HEK293 (cell line): Measurements from ENCODE around the gene ABLIM3.

ENCODE experiments used
- CTCF ChIA-PET: fragments of 350-600 bp; formaldehyde crosslinking; extraction: SDS; loops from one replicate; lab custom pipeline; 2021; ENCODE audit warnings: antibody characterized with exemption; lab: Yijun Ruan, JAX
- POLR2A ChIA-PET: fragments of 300-600 bp; formaldehyde crosslinking; extraction: SDS; loops from one replicate; lab custom pipeline; 2020; ENCODE audit warnings: antibody characterized with exemption, inconsistent platforms; lab: Yijun Ruan, JAX
- H3K27ac ChIP-seq: fragments of 200-500 bp; sonication (Bioruptor generic); 2 replicates; pipeline ENCODE4 v1.5.1; 2014; ENCODE audit warnings: low read depth, low read length, control low read depth, inconsistent platforms; ENCODE audit errors: extremely low read depth
- H3K36me3 ChIP-seq, 2 experiments: fragments of 200-500 bp in 1 of 2; sonication (Bioruptor generic) in 1 of 2; 1 replicate in 1 of 2; 2 replicates in 1 of 2; pipeline ENCODE4 v1.5.1; 2014 to 2017; ENCODE audit warnings: inconsistent platforms in 2 of 2, low read length in 2 of 2; ENCODE audit not compliant: control insufficient read depth in 2 of 2, insufficient read depth in 1 of 2
- H3K4me1 ChIP-seq: fragments of 200-500 bp; sonication (Bioruptor generic); 2 replicates; pipeline ENCODE4 v1.5.1; 2014; ENCODE audit warnings: mild to moderate bottlenecking, low read length, inconsistent platforms; ENCODE audit not compliant: control insufficient read depth, insufficient read depth
- H3K4me3 ChIP-seq: 2 replicates; pipeline ENCODE4 v1.5.1; 2011; ENCODE audit warnings: low read depth, mild to moderate bottlenecking, control low read depth, low read length, moderate library complexity
- H3K9me3 ChIP-seq: fragments of 200-500 bp; sonication (Bioruptor generic); 2 replicates; pipeline ENCODE4 v1.5.1; 2014; ENCODE audit warnings: low read depth, low read length, inconsistent platforms; ENCODE audit not compliant: control insufficient read depth, insufficient read depth
- FEZF1 ChIP-seq: fragments of 450-650 bp; formaldehyde crosslinking; IDR thresholded peaks from 2 replicates; pipeline ENCODE4 v1.5.1; 2016; ENCODE audit warnings: missing biosample characterization, missing genetic modification characterization
- HOXA7 ChIP-seq: sonication (generic); formaldehyde crosslinking; IDR thresholded peaks from 2 replicates; pipeline ENCODE4 v1.8.1; 2022; ENCODE audit warnings: missing genetic modification reagents, borderline replicate concordance
- HOXD13 ChIP-seq: sonication (generic); formaldehyde crosslinking; IDR thresholded peaks from 2 replicates; pipeline ENCODE4 v1.8.0; 2022; ENCODE audit warnings: missing genetic modification reagents, borderline replicate concordance
- MZF1 ChIP-seq: fragments of 450-650 bp; formaldehyde crosslinking; IDR thresholded peaks from 2 replicates; pipeline ENCODE4 v1.5.1; 2017; ENCODE audit warnings: missing biosample characterization, missing genetic modification characterization, borderline replicate concordance
- PRDM1 ChIP-seq: fragments of 450-650 bp; formaldehyde crosslinking; IDR thresholded peaks from 2 replicates; pipeline ENCODE4; 2016; ENCODE audit warnings: missing biosample characterization, missing genetic modification characterization
- SP7 ChIP-seq: fragments of 450-650 bp; formaldehyde crosslinking; IDR thresholded peaks from 2 replicates; pipeline ENCODE4 v1.5.1; 2016; ENCODE audit warnings: missing biosample characterization, missing genetic modification characterization
- ZBTB8A ChIP-seq: fragments of 450-650 bp; formaldehyde crosslinking; IDR thresholded peaks from 2 replicates; pipeline ENCODE4 v1.5.1; 2016; ENCODE audit warnings: missing biosample characterization, missing genetic modification characterization
- ZNF157 ChIP-seq: fragments of 450-650 bp; formaldehyde crosslinking; IDR thresholded peaks from 2 replicates; pipeline ENCODE4 v1.5.1; 2016; ENCODE audit warnings: missing biosample characterization, missing genetic modification characterization
- ZNF23 ChIP-seq: fragments of 450-650 bp; formaldehyde crosslinking; IDR thresholded peaks from 2 replicates; pipeline ENCODE4 v1.5.1; 2016; ENCODE audit warnings: missing biosample characterization, missing genetic modification characterization, borderline replicate concordance
- ZNF24 ChIP-seq: fragments of 450-650 bp; formaldehyde crosslinking; IDR thresholded peaks from 2 replicates; pipeline ENCODE4 v1.5.1; 2016; ENCODE audit warnings: missing biosample characterization, missing genetic modification characterization
- ZNF266 ChIP-seq: fragments of 450-650 bp; formaldehyde crosslinking; IDR thresholded peaks from 2 replicates; pipeline ENCODE4 v1.5.1; 2016; ENCODE audit warnings: missing biosample characterization, missing genetic modification characterization, low read depth
- ZNF423 ChIP-seq: fragments of 450-650 bp; formaldehyde crosslinking; IDR thresholded peaks from 2 replicates; pipeline ENCODE4 v1.5.1; 2016; ENCODE audit warnings: missing biosample characterization, missing genetic modification characterization
- ZNF501 ChIP-seq: fragments of 450-650 bp; formaldehyde crosslinking; IDR thresholded peaks from 2 replicates; pipeline ENCODE4 v1.5.1; 2016; ENCODE audit warnings: missing biosample characterization, missing genetic modification characterization
- ZNF548 ChIP-seq: fragments of 450-650 bp; formaldehyde crosslinking; IDR thresholded peaks from 2 replicates; pipeline ENCODE4 v1.5.1; 2016; ENCODE audit warnings: missing biosample characterization, missing genetic modification characterization
- ZNF558 ChIP-seq: fragments of 450-650 bp; formaldehyde crosslinking; IDR thresholded peaks from 2 replicates; pipeline ENCODE4 v1.5.1; 2016; ENCODE audit warnings: missing biosample characterization, missing genetic modification characterization
- ZNF571 ChIP-seq: fragments of 450-650 bp; formaldehyde crosslinking; IDR thresholded peaks from 2 replicates; pipeline ENCODE4 v1.5.0; 2017; ENCODE audit warnings: missing biosample characterization, missing genetic modification characterization
- ZNF585B ChIP-seq: fragments of 450-650 bp; formaldehyde crosslinking; IDR thresholded peaks from 2 replicates; pipeline ENCODE4 v1.5.1; 2016; ENCODE audit warnings: missing biosample characterization, missing genetic modification characterization
- ZNF624 ChIP-seq: fragments of 450-650 bp; formaldehyde crosslinking; IDR thresholded peaks from 2 replicates; pipeline ENCODE4 v1.5.1; 2017; ENCODE audit warnings: missing biosample characterization, missing genetic modification characterization
- ZNF664 ChIP-seq: fragments of 450-650 bp; formaldehyde crosslinking; IDR thresholded peaks from 2 replicates; pipeline ENCODE4 v1.5.1; 2016; ENCODE audit warnings: missing biosample characterization, missing genetic modification characterization
- ZNF747 ChIP-seq: fragments of 450-650 bp; formaldehyde crosslinking; IDR thresholded peaks from 2 replicates; pipeline ENCODE4 v1.5.1; 2016; ENCODE audit warnings: missing biosample characterization, missing genetic modification characterization
- ZSCAN16 ChIP-seq: fragments of 450-650 bp; formaldehyde crosslinking; IDR thresholded peaks from 2 replicates; pipeline ENCODE4 v1.5.1; 2016; ENCODE audit warnings: missing biosample characterization, missing genetic modification characterization
- TF ChIP-seq, protein P1 (sequence below): IDR thresholded peaks from 2 replicates; pipeline ENCODE4 v1.6.1; 2011; ENCODE audit warnings: mild to moderate bottlenecking, low read depth, low read length, borderline replicate concordance
- TF ChIP-seq, protein P2 (sequence below): fragments of 450-650 bp; formaldehyde crosslinking; IDR thresholded peaks from 2 replicates; pipeline ENCODE4 v1.5.1; 2016; ENCODE audit warnings: missing biosample characterization, missing genetic modification characterization
- TF ChIP-seq, protein P3 (sequence below): fragments of 450-650 bp; formaldehyde crosslinking; IDR thresholded peaks from 2 replicates; pipeline ENCODE4 v1.5.1; 2016; ENCODE audit warnings: missing biosample characterization, missing genetic modification characterization
- TF ChIP-seq, protein P4 (sequence below): fragments of 450-650 bp; formaldehyde crosslinking; IDR thresholded peaks from 2 replicates; pipeline ENCODE4 v1.5.1; 2016; ENCODE audit warnings: missing biosample characterization, missing genetic modification characterization
- TF ChIP-seq, protein P5 (sequence below): fragments of 450-650 bp; formaldehyde crosslinking; IDR thresholded peaks from 2 replicates; pipeline ENCODE4; 2016; ENCODE audit warnings: missing biosample characterization, missing genetic modification characterization

ABLIM3 gene

DNA sequence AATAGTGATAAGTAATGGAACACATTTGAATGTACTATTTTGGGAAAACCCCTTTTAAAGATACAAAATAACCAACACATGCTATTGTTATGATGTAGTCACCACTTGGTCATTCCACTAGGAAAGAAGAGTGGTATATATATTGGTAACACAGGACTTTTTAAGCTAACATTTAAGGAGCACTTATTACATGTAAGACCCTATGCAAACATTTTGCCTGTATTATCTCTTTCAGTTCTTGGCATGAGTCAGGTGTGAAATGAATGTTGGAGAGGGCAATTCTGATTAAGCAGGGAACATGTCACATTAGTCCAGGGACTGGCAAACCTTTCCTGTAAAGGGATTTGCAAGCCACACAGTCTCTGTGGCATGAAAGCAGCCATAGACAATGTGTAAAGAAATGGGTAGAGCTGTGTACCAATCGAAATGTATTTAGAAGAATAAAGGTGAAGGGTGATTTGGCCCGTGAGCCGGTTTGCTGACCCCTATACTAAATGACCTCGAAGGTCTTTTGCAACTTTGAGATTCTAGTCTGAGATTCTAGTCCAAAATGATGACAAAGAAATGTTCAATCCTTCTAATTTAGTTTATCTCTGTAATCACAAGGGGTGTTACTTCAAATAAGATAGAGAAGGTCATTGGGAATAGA is 15.3 kb downstream of the ABLIM3 start:
- TF ChIP-seq FEZF1 (tag by site-specific recombination) (no peak), HOXD13 (no peak), PRDM1 (tag by site-specific recombination) (no peak)
- H3K4me1 ChIP-seq: no peaks in the 10 kb centered on the region
- no peak overlapping the region for H3K4me3 ChIP-seq
- ChIA-PET CTCF (interaction anchor here (0.7 to 1.3 kb wide), 2 partner anchors 15 to 327 kb away, joined by 3 to 6 read pairs; partner anchors contain the start of gene ABLIM3), POLR2A (no interaction called here)
- no peak overlapping the region for H3K27ac ChIP-seq
- H3K36me3 ChIP-seq: no peaks in the 10 kb centered on the region
- no peaks in the 10 kb centered on the region for H3K9me3 ChIP-seq

DNA sequence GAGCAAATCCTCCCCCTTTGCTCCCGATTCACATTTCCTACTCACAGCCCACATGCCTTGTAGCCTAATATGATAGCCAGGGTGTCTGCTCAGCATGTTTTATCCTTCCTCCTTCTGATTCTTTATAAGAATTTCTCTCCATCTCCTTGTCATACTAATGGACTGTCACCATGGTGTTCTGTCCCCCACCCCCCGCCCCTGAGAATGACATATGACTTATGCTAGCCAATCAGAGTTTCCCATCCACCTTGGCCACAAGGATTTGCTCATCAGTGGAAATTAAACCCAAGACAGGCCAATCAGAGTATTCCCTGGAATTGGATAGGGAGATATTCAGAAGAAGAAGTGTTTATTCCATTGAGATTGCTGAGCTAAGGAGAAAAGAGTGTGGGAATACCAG is 16.0 kb downstream of the ABLIM3 start:
- Histone ChIP-seq H3K9me3 (no peaks in the 10 kb centered on the region), H3K4me1 (no peaks in the 10 kb centered on the region), H3K27ac (no peak overlapping the region), H3K36me3 (no peaks in the 10 kb centered on the region)
- POLR2A ChIA-PET: no interaction called here
- CTCF ChIA-PET: interaction anchor here (2.5 kb wide), 1 partner anchor 17 kb away, joined by 8 read pairs; the partner anchor contains the start of gene ABLIM3
- TF ChIP-seq MZF1 (tag by site-specific recombination) (no peak), ZNF585B (tag by site-specific recombination) (no peak), ZNF558 (no peak), ZNF266 (tag by site-specific recombination) (no peak), ZNF157 (tag by site-specific recombination) (no peak), ZNF501 (tag by site-specific recombination) (no peak), ZNF24 (tag by site-specific recombination) (no peak), ZNF423 (tag by site-specific recombination) (no peak), ZNF664 (no peak), SP7 (tag by site-specific recombination) (no peak)
- TF ChIP-seq, protein P1, sequence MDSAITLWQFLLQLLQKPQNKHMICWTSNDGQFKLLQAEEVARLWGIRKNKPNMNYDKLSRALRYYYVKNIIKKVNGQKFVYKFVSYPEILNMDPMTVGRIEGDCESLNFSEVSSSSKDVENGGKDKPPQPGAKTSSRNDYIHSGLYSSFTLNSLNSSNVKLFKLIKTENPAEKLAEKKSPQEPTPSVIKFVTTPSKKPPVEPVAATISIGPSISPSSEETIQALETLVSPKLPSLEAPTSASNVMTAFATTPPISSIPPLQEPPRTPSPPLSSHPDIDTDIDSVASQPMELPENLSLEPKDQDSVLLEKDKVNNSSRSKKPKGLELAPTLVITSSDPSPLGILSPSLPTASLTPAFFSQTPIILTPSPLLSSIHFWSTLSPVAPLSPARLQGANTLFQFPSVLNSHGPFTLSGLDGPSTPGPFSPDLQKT: no peak
- TF ChIP-seq, protein P2, sequence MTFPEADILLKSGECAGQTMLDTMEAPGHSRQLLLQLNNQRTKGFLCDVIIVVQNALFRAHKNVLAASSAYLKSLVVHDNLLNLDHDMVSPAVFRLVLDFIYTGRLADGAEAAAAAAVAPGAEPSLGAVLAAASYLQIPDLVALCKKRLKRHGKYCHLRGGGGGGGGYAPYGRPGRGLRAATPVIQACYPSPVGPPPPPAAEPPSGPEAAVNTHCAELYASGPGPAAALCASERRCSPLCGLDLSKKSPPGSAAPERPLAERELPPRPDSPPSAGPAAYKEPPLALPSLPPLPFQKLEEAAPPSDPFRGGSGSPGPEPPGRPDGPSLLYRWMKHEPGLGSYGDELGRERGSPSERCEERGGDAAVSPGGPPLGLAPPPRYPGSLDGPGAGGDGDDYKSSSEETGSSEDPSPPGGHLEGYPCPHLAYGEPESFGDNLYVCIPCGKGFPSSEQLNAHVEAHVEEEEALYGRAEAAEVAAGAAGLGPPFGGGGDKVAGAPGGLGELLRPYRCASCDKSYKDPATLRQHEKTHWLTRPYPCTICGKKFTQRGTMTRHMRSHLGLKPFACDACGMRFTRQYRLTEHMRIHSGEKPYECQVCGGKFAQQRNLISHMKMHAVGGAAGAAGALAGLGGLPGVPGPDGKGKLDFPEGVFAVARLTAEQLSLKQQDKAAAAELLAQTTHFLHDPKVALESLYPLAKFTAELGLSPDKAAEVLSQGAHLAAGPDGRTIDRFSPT (tag by site-specific recombination): no peak
- TF ChIP-seq, all 188 proteins: peak for 0
- no peak overlapping the region for H3K4me3 ChIP-seq

DNA sequence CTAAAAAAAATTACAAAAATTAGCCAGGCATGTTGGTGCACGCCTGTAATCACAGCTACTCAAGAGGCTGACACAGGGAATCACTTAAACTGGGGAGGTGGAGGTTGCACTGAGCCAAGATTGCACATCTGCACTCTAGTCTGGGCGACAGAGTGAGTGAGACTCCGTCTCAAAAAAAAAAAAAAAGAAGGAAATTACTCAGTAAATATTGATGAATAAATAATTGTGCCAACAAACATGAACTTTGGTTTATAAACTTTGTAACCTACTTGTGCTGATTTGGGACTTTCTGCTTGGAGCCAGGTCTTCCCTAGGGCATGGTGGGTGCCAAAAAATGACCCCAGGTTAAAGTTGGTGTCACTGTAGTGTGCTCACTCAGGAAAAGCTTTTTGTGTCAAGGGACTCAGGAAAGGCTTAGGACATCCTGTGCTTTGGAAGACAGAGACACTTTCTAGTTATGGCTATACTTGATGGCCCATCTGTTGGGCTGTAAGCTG is 19.0 kb downstream of the ABLIM3 start:
- ChIA-PET POLR2A (no interaction called here), CTCF (no interaction called here)

More for the DNA sequence above, 19.0 kb downstream of the ABLIM3 start:
- Histone ChIP-seq H3K27ac (no peak overlapping the region), H3K4me3 (no peak overlapping the region), H3K9me3 (no peaks in the 10 kb centered on the region), H3K4me1 (no peaks in the 10 kb centered on the region), H3K36me3 (no peaks in the 10 kb centered on the region)
- no peak for TF ChIP-seq HOXA7 (CRISPR knock-in tag)
- TF ChIP-seq, protein P3, sequence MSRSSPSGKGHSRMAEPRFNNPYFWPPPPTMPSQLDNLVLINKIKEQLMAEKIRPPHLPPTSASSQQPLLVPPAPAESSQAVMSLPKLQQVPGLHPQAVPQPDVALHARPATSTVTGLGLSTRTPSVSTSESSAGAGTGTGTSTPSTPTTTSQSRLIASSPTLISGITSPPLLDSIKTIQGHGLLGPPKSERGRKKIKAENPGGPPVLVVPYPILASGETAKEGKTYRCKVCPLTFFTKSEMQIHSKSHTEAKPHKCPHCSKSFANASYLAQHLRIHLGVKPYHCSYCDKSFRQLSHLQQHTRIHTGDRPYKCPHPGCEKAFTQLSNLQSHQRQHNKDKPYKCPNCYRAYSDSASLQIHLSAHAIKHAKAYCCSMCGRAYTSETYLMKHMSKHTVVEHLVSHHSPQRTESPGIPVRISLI (tag by site-specific recombination): no peak
- TF ChIP-seq ZNF23: no peak
- TF ChIP-seq, protein P4, sequence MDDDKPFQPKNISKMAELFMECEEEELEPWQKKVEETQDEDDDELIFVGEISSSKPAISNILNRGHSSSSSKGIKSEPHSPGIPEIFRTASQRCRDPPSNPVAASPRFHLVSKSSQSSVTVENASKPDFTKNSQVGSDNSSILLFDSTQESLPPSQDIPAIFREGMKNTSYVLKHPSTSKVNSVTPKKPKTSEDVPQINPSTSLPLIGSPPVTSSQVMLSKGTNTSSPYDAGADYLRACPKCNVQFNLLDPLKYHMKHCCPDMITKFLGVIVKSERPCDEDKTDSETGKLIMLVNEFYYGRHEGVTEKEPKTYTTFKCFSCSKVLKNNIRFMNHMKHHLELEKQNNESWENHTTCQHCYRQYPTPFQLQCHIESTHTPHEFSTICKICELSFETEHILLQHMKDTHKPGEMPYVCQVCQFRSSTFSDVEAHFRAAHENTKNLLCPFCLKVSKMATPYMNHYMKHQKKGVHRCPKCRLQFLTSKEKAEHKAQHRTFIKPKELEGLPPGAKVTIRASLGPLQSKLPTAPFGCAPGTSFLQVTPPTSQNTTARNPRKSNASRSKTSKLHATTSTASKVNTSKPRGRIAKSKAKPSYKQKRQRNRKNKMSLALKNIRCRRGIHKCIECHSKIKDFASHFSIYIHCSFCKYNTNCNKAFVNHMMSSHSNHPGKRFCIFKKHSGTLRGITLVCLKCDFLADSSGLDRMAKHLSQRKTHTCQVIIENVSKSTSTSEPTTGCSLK: no peak
- no peak for TF ChIP-seq ZBTB8A (tag by site-specific recombination)
- no peak for TF ChIP-seq ZNF747 (tag by site-specific recombination)
- no peak for TF ChIP-seq ZNF548 (tag by site-specific recombination)
- TF ChIP-seq ZNF624 (tag by site-specific recombination): no peak
- TF ChIP-seq ZNF571: no peak
- TF ChIP-seq ZSCAN16 (tag by site-specific recombination): no peak
- TF ChIP-seq, protein P5, sequence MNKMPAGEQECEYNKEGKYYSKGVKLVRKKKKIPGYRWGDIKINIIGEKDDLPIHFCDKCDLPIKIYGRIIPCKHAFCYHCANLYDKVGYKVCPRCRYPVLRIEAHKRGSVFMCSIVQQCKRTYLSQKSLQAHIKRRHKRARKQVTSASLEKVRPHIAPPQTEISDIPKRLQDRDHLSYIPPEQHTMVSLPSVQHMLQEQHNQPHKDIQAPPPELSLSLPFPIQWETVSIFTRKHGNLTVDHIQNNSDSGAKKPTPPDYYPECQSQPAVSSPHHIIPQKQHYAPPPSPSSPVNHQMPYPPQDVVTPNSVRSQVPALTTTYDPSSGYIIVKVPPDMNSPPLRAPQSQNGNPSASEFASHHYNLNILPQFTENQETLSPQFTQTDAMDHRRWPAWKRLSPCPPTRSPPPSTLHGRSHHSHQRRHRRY (tag by site-specific recombination): no peak
